Measurements from ENCODE around the gene LENEP. TPM values are rescaled to one million over a fixed set of nuclear protein-coding genes. Genes with fewer than 3 reads are reported as not detected.

LENEP gene
- total RNA-seq, 3 donors from 2014 or later, result 0.40 to 0.50 TPM; not detected in 1

DNA sequence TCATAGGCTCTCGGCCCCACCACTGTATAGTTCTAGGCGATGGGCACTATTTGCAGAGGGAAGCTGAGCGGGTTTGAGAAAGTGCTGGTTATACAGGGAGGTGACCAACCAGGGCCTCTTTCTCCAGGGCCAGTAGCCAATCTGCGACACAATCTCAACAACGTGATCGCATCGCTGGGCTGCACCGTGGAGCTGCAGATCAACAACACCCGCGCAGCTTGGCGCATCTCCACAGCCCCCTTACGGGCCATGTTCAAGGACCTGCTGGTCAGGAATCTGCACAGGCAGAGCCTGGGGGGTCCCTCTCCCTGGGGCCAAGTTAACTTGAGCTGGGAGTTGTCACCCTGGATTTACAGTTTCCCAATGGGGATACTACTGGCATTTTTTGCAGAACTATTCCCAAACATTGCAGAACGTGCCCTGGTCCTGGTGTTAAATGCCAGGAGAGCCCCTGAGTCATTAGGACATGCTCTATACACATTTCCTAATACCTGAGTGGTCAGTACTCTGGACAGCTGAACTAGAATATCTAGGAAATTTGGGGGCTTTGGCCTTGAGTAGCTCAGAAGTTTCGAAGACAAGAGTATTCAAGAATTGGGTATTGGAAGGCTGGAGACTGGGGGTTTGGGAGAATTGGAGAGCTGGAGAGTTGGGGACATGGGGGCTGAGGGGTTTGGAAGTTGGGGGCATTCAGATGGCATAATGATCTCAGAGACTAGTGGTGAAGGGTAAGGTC lies 47.1 kb downstream of the LENEP start:
- H3K9me3 Mint-ChIP-seq, result no peaks in the 10 kb centered on the region
- H3K4me1 Mint-ChIP-seq (ENCODE audit: low read depth), result peaks cover 6% of the 10 kb centered on the region
- DNase-seq (no peak), ATAC-seq (no peak)
- peaks cover 6% of the 10 kb centered on the region for H3K27me3 Mint-ChIP-seq (ENCODE audit: low read depth)
- no peak overlapping the region for H3K4me3 Mint-ChIP-seq
- no peaks in the 10 kb centered on the region for H3K36me3 Mint-ChIP-seq (ENCODE audit: insufficient read depth)

DNA sequence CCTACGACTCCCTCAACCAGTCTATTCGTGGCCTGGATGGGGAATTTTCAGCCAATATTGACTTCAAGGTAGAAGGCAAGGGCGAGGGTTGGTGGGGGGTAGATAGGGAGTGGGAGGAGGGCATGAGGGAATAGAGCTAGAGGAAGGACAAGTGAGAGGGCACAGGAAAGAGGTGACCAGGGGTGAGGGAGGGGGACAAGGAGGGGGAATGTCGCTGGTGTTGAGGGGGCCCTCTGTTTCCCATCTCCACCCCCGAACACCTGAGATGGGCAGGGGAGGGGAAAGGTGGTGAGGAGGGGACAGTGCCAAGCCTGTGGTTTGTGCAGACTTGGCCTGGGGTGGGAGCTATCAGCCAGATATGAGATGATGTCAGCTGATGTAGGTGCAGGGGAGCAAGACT lies 49.4 kb downstream of the LENEP start:
- H3K4me1 Mint-ChIP-seq (ENCODE audit: low read depth), result peaks cover 6% of the 10 kb centered on the region
- H3K9me3 Mint-ChIP-seq, result no peaks in the 10 kb centered on the region
- DNase-seq (no peak), ATAC-seq (no peak)
- H3K27me3 Mint-ChIP-seq (ENCODE audit: low read depth), result peaks cover 6% of the 10 kb centered on the region
- no peak overlapping the region for H3K4me3 Mint-ChIP-seq
- H3K36me3 Mint-ChIP-seq (ENCODE audit: insufficient read depth), result no peaks in the 10 kb centered on the region

DNA sequence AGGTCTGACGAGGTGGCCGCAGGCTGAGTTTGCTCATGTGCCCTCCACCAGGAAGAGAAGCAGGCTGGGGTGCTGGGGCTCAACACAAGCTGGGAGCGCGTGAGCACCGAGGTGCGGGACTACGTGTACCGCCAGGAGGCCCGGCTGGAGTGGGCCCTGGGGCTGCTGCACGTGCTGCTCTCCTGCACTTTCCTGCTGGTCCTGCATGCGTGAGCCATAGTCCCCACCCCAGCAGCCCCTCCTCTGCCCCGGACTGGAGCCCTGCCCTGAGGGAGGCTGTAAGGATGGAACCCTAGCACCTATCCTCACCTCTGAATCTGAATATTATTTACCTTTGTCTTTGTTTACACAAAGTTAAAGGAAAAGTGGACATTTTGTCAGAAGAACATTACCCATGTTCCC lies 49.9 kb downstream of the LENEP start:
- peaks cover 6% of the 10 kb centered on the region for H3K4me1 Mint-ChIP-seq (ENCODE audit: low read depth)
- ATAC-seq, result no peak

DNA sequence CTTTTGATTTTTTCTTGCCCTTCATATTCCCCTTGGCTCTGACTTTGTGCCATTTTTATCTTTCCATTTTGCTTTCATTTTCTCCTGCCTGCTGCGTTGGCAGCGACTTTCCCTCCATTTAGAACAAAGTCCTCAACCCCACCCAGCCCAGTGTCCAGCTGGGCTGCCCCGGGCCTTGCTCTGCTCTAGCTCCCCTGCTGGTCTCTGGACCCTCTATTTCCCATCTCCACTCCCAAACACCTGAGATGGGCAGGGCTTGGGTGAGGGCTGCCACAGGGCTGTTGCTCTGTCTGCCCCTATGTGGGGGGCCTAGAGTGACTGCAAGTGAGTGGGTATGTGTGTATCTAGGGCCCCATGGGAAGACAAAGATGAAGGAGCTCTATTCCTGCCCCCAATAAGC lies 50.4 kb downstream of the LENEP start:
- H3K4me3 Mint-ChIP-seq, result no peak overlapping the region
- peaks cover 3% of the 10 kb centered on the region for H3K27me3 Mint-ChIP-seq (ENCODE audit: low read depth)
- H3K9me3 Mint-ChIP-seq, result no peaks in the 10 kb centered on the region
- H3K36me3 Mint-ChIP-seq (ENCODE audit: insufficient read depth), result no peaks in the 10 kb centered on the region
- peaks cover 6% of the 10 kb centered on the region for H3K4me1 Mint-ChIP-seq (ENCODE audit: low read depth)
- no peak for DNase-seq
- ATAC-seq, result no peak

More for the DNA sequence above, 49.9 kb downstream of the LENEP start:
- Mint-ChIP-seq H3K4me3 (no peak overlapping the region), H3K36me3 (ENCODE audit: insufficient read depth) (no peaks in the 10 kb centered on the region), H3K27me3 (ENCODE audit: low read depth) (peaks cover 6% of the 10 kb centered on the region), H3K9me3 (no peaks in the 10 kb centered on the region)
- no peak for DNase-seq

Other genes with a start within 250 kb of the LENEP start
- gene KCNN3, start 123.3 kb upstream of the LENEP start, total RNA-seq, result under 1 TPM; 0.35 to 0.51 (median 0.45) TPM
- 10 to 100 TPM; 46.7 to 53.0 (median 48.3) TPM for gene PMVK, start 56.9 kb upstream of the LENEP start, total RNA-seq
- 10 to 100 TPM in 1 of 3 donors, 1 to 10 TPM in 2; 7.7 to 12.7 (median 9.5) TPM for gene PBXIP1, start 37.5 kb upstream of the LENEP start, total RNA-seq
- gene PYGO2, start 31.8 kb upstream of the LENEP start, total RNA-seq, result 10 to 100 TPM; 27.6 to 28.3 (median 28.1) TPM
- gene SHC1, start 22.8 kb upstream of the LENEP start, total RNA-seq, result 10 to 100 TPM; 38.7 to 43.7 (median 39.2) TPM
- 10 to 100 TPM; 61.5 to 78.5 (median 76.7) TPM for gene CKS1B, start 18.9 kb upstream of the LENEP start, total RNA-seq
- 100 to 1,000 TPM; 108 to 109 (median 108) TPM for gene FLAD1, start 10.2 kb upstream of the LENEP start, total RNA-seq
- gene ZBTB7B, start 9.2 kb downstream of the LENEP start, total RNA-seq, result 10 to 100 TPM; 40.6 to 76.0 (median 52.2) TPM
- gene DCST2, start 40.2 kb downstream of the LENEP start, total RNA-seq, result under 1 TPM in 1 of 3 donors, not detected in 2; 0.08 TPM
- not detected for gene DCST1, start 40.2 kb downstream of the LENEP start, total RNA-seq
- gene ADAM15, start 57.7 kb downstream of the LENEP start, total RNA-seq, result 10 to 100 TPM; 46.3 to 63.4 (median 48.8) TPM
- gene EFNA4, start 70.2 kb downstream of the LENEP start, total RNA-seq, result 1 to 10 TPM; 4.2 to 4.5 (median 4.3) TPM
- 1 to 10 TPM in 2 of 3 donors, under 1 TPM in 1; 0.84 to 2.0 (median 1.1) TPM for gene EFNA3, start 85.3 kb downstream of the LENEP start, total RNA-seq
- gene EFNA1, start 134.3 kb downstream of the LENEP start, total RNA-seq, result under 1 TPM; 0.30 to 0.61 (median 0.32) TPM
- 10 to 100 TPM; 29.1 to 36.0 (median 33.5) TPM for gene SLC50A1, start 142.3 kb downstream of the LENEP start, total RNA-seq
- 10 to 100 TPM; 28.2 to 39.2 (median 33.0) TPM for gene DPM3, start 146.9 kb downstream of the LENEP start, total RNA-seq
- gene KRTCAP2, start 179.7 kb downstream of the LENEP start, total RNA-seq, result 100 to 1,000 TPM; 191 to 204 (median 193) TPM
- 1 to 10 TPM; 3.5 to 4.4 (median 3.5) TPM for gene TRIM46, start 180.3 kb downstream of the LENEP start, total RNA-seq
- 1 to 10 TPM; 3.0 to 4.1 (median 3.7) TPM for gene THBS3, start 214.3 kb downstream of the LENEP start, total RNA-seq
- gene MTX1, start 215.1 kb downstream of the LENEP start, total RNA-seq, result 10 to 100 TPM; 77.4 to 88.6 (median 77.7) TPM

Data from activated T-cell treated with anti-CD3 and anti-CD28 coated beads, Interleukin-2, amount 50 U/mL, for 4 hours (primary cell).